ENCODE results near the gene LAMA3. TPM values are rescaled to one million over a fixed set of nuclear protein-coding genes. Genes with fewer than 3 reads are reported as not detected.

LAMA3 gene
- total and polyA plus RNA-seq, 2 of the 13 experiments (the other 11 are each of a cell fraction or from before 2014, with no cell fraction given), result 0.45 to 2.2 TPM

GRCh38 chr18:23859466-23860336 lies 170.4 kb downstream of the LAMA3 start (continued):
- TF ChIP-seq HNF4A (CRISPR knock-in tag; IDR thresholded peaks at IDR 0.05) (peak; percentile 91), ZNF441 (CRISPR knock-in tag; IDR thresholded peaks at IDR 0.05; ENCODE audit: borderline replicate concordance) (no peak), KLF12 (CRISPR knock-in tag; IDR thresholded peaks at IDR 0.05; ENCODE audit: borderline replicate concordance) (no peak), HINFP (CRISPR knock-in tag; IDR thresholded peaks at IDR 0.05; ENCODE audit: low read depth) (no peak), MXD1 (CRISPR knock-in tag; IDR thresholded peaks at IDR 0.05) (no peak), HNF1B (CRISPR knock-in tag; IDR thresholded peaks at IDR 0.05) (no peak), WIZ (CRISPR knock-in tag; IDR thresholded peaks at IDR 0.05) (no peak), ZNF790 (CRISPR knock-in tag; IDR thresholded peaks at IDR 0.05; ENCODE audit: borderline replicate concordance) (no peak), ZNF407 (CRISPR knock-in tag; IDR thresholded peaks at IDR 0.05; ENCODE audit: not compliant biosample characterization) (no peak), ZNF580 (CRISPR knock-in tag; IDR thresholded peaks at IDR 0.05; ENCODE audit: borderline replicate concordance, low read depth) (no peak), KMT2B (CRISPR knock-in tag; IDR thresholded peaks at IDR 0.05) (no peak), CCDC6 (CRISPR knock-in tag; IDR thresholded peaks at IDR 0.05) (no peak), NONO (IDR thresholded peaks at IDR 0.05) (no peak), NONO (CRISPR knock-in tag; conservative IDR thresholded peaks at IDR 0.05) (no peak), ZBTB20 (CRISPR knock-in tag; IDR thresholded peaks at IDR 0.05; ENCODE audit: borderline replicate concordance, low read depth) (no peak), HMGA1 (CRISPR knock-in tag; conservative IDR thresholded peaks at IDR 0.05) (no peak), RXRA (CRISPR knock-in tag; IDR thresholded peaks at IDR 0.05) (no peak; the same call in 1 of the 2 replicates)
